HG03025 (cell line): ENCODE data around the gene ARHGDIA.

Experiments used
- ATAC-seq: cut with Tn5 transposase; IDR thresholded peaks from one replicate; pipeline ENCODE4 v1.9.1; 2021; ENCODE audit warnings: mild to moderate bottlenecking, moderate library complexity; ENCODE audit not compliant: unreplicated experiment, low FRiP score

Gene ARHGDIA

GRCh38 chr17:81865733-81866439 lies 5.3 kb downstream of the ARHGDIA start:
- ATAC-seq, result no peak

DNA sequence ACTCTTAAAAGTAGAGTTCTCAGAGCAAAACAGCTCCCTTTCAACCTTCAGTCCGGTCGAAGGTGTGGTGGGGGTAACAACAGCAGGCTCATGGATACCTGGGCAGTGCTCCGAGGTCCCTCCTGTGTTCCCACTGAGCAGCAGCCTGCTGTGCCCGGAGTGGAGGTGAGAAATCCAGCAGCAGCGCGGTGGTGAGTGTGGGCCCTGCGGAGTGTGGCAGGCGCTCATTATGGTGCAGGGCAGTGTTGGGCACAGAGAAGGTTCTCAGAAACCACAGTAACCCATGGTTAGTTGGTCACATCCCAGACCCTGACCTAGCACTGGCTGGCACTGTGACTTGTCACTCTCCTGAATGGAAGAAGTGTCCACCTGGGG lies 5.8 kb downstream of the ARHGDIA start:
- no peak for ATAC-seq

GRCh38 chr17:81863833-81864768 lies 7.0 kb downstream of the ARHGDIA start:
- no peak for ATAC-seq

DNA sequence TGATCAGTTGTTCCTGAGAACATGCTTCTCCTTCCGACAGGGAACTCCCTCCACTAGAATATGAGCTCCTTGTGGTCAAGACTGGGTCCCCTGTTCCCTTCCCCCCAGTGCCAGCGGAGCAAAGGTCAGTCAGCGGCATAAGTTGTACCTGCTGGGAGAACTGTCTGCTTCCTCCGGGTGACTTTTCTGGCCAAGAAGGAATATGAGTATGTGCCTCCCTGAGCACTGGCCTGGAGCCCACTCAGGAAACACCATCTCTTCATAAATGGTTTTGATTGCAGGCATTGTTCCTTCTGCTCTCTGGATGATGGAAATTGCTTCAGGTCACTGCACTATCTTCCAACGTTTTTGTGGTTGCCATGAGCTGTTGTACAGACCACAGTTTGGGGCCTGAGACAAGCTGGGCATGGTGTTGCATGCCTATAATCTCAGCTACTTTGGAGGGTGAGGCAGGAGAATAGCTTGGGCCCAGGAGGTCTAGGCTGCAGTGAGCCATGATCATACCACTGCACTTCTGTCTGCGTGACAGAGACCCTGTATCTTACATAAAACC lies 7.9 kb downstream of the ARHGDIA start:
- ATAC-seq, result no peak

- peak; percentile 80 for ATAC-seq
Measured at GRCh38 chr17:81860756-81861568, 10.2 kb downstream of the ARHGDIA start.

- peak; percentile 72 for ATAC-seq
Measured at GRCh38 chr17:81859906-81860755, 11.0 kb downstream of the ARHGDIA start, which contains the start of gene P4HB. Gene P4HB, minus strand, starts transcription at chr17:81860535. Its CDS starts 64 bp downstream, at chr17:81860471.

- ATAC-seq, result no peak
Measured at GRCh38 chr17:81858967-81859905, 11.9 kb downstream of the ARHGDIA start.

- ATAC-seq, result no peak
Measured at GRCh38 chr17:81858170-81858966, 12.8 kb downstream of the ARHGDIA start.

DNA sequence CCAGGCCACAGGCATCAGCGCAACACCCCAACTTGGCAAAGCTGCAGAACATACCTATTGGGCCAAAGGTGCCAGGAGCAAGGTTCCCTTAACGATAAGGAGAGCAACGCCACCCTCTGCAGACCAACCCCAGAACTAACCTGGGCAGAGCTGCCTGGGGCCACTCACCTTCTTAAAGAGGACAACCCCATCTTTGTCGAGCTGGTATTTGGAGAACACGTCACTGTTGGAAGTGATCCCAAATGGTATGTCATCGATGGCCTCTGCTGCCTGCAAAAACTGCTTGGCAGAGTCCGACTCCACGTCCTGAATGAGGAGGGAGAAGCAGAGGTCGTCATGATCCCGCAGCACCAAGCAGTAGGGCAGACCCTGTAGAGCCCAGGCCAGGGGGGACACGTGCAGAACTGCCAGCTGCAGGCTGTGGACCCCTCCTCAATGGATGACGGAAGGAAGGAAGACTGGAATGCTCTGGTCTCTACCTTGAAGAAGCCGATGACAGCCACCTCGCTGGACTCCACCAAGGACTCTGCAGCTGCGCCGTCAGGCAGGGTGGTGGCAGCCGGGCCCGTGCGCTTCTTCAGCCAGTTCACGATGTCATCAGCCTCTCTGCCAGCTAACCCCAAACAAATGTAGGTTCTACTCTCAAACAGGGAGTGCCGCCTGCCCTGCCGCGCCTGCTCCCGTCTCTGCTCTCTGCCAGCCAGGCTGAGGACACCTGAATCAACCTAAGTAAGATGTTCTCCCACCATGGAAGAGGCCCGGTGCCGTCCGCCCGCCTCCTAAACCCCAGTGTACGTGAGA lies 16.0 kb downstream of the ARHGDIA start:
- ATAC-seq, result no peak

DNA sequence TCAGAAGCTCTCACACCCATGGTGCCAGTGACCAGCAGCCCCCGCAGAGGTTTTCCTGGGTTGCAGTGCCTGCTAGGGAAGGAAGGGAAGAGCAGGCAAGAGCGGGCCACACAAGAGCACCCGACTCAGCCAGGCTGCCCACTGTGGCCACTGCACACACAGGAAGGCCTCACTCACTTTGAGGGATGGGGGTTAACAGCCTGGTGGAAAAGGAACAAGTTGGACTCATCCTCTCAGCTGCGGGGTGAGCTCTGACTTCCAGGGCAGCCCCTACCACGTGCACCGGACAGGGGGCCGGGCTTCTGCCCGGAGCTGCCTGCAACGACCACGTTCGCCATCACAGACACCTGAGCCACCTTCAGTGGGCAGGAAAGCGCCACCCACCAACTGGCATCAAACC lies 18.9 kb downstream of the ARHGDIA start:
- ATAC-seq, result no peak

- ATAC-seq, result no peak
Measured at GRCh38 chr17:81851423-81851822, 19.7 kb downstream of the ARHGDIA start.

GRCh38 chr17:81849457-81849856 lies 21.7 kb downstream of the ARHGDIA start:
- no peak for ATAC-seq

- ATAC-seq, result no peak
Measured at GRCh38 chr17:81846743-81847689, 24.1 kb downstream of the ARHGDIA start.

- ATAC-seq, result no peak
Measured at GRCh38 chr17:81845881-81846742, 25.0 kb downstream of the ARHGDIA start.

- no peak for ATAC-seq
Measured at GRCh38 chr17:81845361-81845760, 25.8 kb downstream of the ARHGDIA start.
